NCI-H2196 treated with DMSO at 0.1 percent for 48 hours (cell line): ENCODE measurements around the gene CACNB2.

Experiments used
- DNase-seq: peaks from one replicate; lab custom pipeline; 2025; ENCODE audit not compliant: unreplicated experiment; lab: John Stamatoyannopoulos, UW

Gene CACNB2

GRCh38 chr10:18278181-18278580 lies 138.0 kb downstream of the CACNB2 start:
- no peak for DNase-seq

DNA sequence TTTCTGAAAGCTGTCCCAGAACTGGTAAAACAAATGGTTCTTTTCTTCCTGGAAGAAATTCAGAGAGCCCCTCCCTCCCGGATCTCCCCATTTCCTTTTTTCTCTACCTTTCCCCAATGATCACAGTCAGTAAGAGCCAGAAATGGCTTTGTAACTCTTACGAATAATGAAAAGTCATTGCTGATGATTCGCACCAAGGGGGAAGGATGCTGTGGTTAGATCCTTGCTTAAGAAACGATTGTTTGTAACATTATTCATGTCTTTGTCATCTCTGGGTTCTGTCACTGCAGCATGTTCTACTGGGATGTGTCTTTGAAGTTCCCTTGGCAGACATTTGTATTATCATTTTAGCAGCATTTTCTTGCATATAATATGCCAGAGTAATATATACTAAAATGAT lies 138.9 kb downstream of the CACNB2 start:
- DNase-seq: no peak

DNA sequence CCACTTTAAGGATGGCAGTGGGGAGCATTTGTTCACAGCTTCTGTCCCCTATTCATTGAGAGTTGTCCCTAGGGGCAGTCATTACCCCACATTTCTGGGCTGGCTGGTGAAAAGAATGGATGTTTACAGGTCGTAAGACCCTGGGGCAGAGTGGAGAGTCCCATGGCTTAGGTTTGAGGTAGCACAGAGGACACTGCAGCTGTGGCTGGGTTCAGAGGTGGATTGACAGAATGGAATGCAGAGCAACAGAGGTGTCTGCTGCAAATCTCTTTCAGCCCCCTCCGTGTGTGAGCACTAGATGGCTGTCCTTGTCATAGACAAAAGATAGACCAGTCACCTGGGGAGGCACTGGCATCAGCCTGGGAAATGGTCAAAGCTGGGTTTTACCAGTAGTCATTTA lies 141.9 kb downstream of the CACNB2 start:
- no peak for DNase-seq

DNA sequence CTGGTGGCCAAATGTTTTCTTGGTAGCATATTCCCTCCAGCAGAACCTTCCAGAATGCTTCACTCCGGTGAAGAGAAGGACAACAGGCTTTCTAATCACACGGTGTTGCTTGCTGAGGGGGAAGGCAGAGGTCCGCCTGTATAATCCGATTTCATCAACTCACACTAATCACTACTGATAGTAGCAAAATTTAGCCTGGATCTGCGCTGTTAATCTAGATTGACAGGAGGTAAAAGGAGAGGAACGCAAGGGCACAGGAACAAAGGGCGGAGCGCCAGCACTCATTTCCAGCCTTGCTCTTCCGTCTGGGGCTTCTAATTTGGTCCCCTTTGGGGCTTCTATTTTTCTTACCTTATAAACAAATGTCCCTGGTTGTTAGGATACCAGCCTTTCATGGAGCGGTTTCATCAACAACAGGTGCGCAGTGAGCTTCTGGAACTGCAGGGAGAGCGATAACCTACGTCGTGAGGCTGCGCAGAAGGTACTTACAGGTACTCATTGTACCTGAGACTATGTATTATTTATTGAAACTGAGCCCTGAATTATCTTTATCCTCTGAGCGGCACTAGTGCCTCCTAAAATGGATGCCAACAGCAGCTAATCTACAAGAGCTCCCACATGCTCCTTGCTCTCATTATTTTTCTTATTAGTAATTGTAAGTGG lies 150.6 kb downstream of the CACNB2 start:
- no peak for DNase-seq

DNA sequence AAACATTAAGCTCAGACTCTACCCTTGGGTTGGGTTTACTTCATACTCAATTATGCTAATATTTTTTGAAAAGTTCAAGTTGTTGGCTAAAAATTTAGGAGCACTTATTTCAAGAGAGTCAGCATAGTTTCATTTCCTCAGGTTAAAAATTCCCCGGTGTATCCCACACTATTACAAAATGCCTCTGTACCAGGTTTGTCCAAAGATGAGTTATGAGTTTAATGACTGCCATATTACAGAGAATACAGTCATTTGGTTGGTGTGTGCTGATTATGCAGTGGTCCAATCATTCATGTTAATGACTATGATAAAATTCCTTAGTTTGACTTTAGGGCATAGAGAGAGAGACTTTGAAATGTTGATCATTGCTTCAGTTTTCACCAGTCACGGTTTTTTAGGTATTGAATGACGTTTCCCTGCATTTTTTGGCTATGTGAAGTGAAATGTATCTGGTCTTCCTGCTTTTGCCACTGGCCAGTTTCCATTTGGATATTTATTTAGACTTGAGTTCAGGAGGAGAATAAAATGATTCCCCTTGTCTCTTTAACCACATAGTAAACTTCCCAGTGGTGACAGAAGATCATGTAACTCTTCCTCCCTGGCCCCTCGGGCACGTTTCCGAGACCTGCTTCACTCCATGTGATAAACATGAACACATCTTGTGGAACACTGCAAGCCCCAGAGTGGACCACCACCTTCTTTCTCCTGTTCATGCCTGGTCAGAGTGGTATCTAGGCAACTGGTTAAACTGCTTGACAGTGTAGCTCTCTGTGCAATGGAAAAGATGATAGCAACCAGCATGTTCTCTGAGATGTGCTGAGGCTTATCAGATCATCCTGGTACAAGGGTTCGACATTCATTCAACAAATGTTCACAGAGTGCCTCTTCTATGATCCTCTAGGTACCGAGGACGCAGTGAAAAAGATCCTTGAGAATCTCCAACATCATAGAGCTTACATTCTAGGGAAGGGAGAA lies 153.6 kb downstream of the CACNB2 start:
- no peak for DNase-seq

DNA sequence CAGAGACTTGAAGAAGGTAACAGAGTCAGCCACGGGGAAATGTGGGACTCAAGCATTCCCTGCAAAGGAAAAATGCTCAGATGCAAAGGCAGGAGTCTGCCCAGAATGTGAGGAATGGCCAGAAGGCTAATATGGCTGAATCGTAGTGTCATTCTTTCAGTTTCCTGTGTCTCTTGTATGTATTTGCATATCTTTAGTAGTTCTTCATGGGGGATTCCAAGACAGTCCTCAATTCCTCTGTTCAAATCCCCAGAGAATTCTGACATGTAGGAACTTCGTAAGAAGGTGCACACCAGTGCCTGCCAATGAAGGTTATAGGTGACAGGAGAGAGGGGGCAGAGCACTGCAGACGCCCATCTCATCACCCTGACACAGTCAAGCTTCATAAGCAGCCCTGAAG lies 154.4 kb downstream of the CACNB2 start:
- no peak for DNase-seq

DNA sequence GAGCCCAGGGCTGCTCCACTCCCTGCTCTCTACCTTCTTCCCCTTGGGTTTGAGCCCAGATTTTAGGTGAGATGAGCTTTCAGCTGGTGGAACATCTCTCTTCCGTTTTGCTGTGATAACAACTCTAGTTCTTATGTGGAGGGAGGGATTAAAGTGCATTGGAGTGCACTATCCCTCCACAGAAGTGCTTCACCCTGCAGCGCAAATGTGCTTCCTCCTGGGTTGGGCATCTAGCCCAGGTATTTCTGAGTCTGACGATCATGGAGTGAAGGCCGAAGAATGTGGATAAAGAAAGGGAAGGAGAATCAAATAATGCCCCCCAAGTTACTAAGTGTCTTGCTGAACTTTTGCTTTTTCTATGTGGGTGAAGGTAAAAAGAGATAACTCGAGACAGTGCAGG lies 157.4 kb downstream of the CACNB2 start:
- no peak for DNase-seq

DNA sequence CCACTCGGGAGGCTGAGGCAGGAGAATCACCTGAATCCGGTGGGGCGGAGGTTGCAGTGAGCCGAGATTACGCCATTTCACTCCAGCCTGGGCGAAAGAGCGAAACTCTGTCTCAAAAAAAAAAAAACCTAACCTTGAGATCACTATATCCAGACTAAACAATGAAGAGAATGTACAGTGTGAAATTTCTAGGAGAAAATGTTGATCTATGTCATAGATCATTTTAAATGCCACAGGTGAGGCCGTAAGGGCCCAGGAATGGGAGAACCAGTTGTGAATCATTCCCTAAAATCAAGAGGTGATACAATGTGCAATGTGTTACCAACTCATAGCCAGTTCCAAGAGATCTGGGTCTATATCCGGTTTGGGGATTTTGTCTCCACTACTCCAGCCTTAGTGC lies 158.0 kb downstream of the CACNB2 start:
- no peak for DNase-seq

GRCh38 chr10:18303851-18304801 lies 163.9 kb downstream of the CACNB2 start:
- DNase-seq: no peak

GRCh38 chr10:18306031-18306430 lies 165.8 kb downstream of the CACNB2 start:
- DNase-seq: no peak

DNA sequence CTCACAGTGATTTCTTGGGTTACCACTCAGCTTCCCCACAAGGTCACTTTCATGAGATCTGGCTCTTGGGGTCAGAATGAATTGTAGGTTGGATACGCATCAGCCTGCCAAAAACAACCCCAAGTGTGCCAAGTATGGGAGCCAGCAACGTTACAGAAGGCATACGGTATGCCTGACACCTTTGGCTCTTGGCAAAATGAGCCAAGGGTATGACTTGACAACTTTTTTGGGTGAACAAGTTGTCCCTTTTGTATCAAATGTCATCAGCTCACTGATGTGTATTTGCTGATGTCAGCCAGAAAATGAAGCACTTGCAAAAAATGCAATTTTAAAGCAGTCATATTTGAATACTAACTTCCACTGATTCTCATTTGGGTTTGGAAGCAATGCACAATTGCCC lies 168.4 kb downstream of the CACNB2 start:
- no peak for DNase-seq

DNA sequence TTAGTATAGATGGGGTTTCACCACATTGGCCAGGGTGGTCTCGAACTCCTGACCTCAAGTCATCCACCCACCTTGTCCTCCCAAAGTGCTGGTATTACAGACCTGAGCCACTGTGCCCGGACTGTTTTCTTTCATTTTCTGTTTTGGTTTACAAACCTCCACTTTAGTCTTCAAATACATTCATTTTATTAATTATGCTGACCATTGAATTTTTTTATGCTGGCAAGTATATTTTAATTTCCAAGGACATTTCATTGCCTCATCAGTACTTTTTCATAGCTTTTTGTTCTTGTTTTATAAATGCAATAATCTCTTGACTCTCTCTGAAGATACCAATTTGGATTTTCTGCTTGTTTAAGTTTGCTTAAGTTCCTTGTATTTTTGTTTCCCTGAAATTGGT lies 170.5 kb downstream of the CACNB2 start:
- no peak for DNase-seq

GRCh38 chr10:18312374-18313139 lies 172.3 kb downstream of the CACNB2 start:
- no peak for DNase-seq

DNA sequence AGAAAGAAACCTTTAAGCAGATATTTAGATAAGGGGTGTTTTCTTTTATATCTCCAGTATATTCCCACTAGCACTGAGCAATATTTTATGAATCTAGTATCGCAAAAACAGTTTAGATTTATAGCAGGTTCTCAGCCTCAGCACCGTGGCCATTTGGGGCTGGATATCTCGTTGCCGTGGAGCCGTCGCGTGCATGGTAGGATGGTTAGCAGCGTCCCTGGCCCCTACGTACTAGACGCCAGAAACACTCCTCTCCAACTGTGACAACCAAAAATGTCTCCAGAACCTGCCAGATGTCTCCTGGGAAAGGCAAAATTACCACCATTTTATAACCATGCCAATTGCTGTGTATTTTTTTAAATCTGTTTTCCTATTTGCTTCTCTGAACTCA lies 172.9 kb downstream of the CACNB2 start:
- DNase-seq: no peak

DNA sequence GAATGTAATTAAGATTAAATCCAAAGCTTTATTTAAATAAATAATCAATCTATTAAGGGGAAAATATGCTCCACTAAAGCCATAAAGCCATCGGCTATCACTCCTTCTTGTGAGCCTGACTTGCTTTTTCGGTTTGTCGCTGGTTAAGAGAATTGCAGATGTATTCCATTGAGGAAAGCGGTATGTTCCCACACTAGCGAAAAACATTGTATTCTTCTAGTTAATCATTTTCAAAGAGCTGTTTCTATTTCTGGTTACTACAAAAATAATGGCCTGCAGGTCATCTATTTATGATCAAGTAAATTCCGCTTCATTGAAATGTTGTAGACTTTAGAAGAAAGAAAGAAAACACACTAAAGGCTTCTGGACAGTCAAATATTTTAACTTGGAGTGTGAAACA lies 173.4 kb downstream of the CACNB2 start:
- DNase-seq: no peak

DNA sequence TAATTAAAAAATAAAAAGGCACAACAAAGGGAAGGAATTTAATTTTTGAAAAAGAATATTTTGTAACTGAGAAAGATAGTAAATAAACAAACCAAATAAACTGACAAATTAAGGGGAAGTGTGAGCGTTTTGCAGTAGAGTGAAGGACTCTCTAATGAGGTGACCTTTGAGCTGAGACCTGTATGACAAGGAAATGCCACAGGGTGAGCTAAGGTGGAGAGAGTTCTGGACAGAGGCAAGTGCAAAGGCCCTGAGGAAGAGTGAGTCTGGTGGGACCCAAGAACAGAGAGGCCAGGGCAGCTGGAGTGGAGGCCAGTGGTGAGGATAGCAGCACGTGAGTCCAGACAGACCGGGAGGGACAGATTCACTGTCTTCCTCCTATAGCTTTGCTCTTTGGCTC lies 179.4 kb downstream of the CACNB2 start:
- DNase-seq: no peak

DNA sequence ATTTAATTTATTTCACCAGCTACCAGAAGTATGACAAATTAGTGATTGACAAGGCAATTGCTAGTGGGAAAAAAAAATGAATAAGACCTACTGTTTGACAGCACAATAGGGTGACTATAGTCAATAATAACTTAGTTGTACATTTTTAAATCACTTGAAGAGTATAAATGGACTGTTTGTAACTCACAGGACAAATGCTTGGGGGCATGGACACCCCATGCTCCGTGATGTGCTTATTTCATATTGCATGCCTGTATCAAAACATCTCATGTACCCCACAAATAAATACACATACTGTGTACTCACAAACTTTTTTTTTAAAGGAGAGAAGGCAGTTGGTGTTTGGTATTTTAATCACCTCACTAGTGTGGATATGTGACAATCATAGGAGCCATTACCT lies 181.1 kb downstream of the CACNB2 start:
- DNase-seq: no peak

- no peak for DNase-seq
Measured at GRCh38 chr10:18323916-18324315, 183.7 kb downstream of the CACNB2 start.

DNA sequence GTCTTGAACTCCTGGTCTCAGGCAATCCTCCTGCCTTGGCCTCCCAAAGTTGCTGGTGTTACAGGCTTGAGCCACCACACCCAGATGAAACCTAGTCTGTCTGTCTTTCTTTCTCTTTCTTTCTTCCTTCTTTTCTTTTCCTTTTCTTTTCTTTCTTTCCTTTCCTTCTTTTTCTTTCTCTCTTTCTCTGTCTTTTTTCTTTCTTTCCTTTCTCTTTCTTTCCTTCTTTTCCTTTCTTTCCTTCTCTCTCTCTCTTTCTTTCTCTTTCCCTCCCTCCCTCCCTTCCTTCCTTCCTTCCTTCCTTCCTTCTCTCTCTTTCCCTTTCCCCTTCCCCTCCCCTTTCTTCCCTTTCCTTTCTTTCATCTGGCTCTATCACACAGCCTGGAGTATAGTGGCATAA lies 185.2 kb downstream of the CACNB2 start:
- no peak for DNase-seq

- no peak for DNase-seq
Measured at GRCh38 chr10:18325889-18326531, 185.8 kb downstream of the CACNB2 start.
